Omental fat pad (tissue), 4 donors: ENCODE results near the gene JPH4. TPM values are rescaled to one million over a fixed set of nuclear protein-coding genes. Genes with fewer than 3 reads are reported as not detected.

Source experiments
- ATAC-seq: fragments of 150-250 bp; one replicate; pipeline ENCODE4 v1.9.1; 2016; ENCODE audit warnings: mild to moderate bottlenecking, moderate library complexity; ENCODE audit not compliant: low FRiP score
- DNase-seq: peaks from one replicate; pipeline ENCODE4 v3.0.0-alpha.2; 2019; ENCODE audit warnings: low spot score
- total RNA-seq, 4 donors: library from RNA; depleted of rRNA; stranded (reverse); fragments of >200 nt; gene quantifications; one replicate each; pipeline ENCODE4 v1.1.0, GENCODE V29; 2016
- TF ChIP-seq, protein P1 (sequence below), 3 donors: fragments of 450-650 bp; IDR thresholded peaks; one replicate each; pipeline ENCODE4 v1.5.1; 2016 to 2017; ENCODE audit warnings: antibody characterized with exemption in 3 of 3, mild to moderate bottlenecking in 3 of 3, moderate library complexity in 2 of 3

The JPH4 gene
- total RNA-seq, 4 donors from 2014 or later: 0.56 to 1.2 (median 0.90) TPM

DNA sequence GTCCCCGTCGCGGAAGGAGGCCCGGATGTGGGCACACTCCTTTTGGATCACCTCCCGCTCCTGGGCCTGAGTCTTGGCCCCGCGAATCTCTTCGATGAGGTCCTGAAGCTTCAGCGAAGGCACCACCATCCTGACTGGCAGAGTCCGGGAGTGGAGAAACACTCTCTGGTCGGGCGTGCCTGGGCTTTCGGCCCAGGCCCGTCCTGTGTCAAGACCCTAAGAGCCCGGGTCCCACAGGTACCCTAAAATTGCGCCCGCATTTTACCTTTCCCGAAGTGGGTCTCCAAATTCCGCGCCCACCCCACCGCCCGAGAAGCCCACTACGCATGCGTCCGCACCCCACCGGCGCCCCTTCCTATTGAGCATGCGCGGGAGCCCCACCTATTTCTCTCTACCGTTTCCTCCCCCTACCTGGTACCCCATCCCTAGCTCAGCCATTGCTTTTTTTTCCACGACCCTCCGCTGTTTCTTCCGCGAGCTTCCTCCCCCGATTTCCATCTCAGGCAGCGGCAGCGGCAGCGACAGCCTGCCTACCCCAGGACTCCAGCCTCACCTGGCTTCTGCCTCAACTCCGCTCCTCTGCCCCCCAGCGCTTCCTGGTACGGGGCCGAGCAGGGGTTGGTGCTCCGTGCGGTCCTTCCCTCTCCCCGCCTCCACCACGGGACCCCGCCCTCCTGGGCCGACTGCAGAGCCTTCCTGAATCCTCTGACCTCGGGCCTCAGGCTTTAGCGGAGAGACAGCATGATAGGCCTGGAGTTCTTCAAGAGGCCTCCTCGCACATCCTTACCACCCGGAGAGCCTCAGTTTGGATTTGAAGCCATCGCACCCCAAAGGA lies 11.2 kb downstream of the JPH4 start, which contains the start of gene AP1G2:
TSS of gene AP1G2 (minus strand) at position 606 of the 835 bp plus-strand sequence. CDS start at position 129, 477 bp downstream.
- ATAC-seq: peak; percentile 91
- TF ChIP-seq, protein P1, sequence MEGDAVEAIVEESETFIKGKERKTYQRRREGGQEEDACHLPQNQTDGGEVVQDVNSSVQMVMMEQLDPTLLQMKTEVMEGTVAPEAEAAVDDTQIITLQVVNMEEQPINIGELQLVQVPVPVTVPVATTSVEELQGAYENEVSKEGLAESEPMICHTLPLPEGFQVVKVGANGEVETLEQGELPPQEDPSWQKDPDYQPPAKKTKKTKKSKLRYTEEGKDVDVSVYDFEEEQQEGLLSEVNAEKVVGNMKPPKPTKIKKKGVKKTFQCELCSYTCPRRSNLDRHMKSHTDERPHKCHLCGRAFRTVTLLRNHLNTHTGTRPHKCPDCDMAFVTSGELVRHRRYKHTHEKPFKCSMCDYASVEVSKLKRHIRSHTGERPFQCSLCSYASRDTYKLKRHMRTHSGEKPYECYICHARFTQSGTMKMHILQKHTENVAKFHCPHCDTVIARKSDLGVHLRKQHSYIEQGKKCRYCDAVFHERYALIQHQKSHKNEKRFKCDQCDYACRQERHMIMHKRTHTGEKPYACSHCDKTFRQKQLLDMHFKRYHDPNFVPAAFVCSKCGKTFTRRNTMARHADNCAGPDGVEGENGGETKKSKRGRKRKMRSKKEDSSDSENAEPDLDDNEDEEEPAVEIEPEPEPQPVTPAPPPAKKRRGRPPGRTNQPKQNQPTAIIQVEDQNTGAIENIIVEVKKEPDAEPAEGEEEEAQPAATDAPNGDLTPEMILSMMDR (IDR thresholded peaks at IDR 0.05): no peak
- DNase-seq: peak; percentile 49

DNA sequence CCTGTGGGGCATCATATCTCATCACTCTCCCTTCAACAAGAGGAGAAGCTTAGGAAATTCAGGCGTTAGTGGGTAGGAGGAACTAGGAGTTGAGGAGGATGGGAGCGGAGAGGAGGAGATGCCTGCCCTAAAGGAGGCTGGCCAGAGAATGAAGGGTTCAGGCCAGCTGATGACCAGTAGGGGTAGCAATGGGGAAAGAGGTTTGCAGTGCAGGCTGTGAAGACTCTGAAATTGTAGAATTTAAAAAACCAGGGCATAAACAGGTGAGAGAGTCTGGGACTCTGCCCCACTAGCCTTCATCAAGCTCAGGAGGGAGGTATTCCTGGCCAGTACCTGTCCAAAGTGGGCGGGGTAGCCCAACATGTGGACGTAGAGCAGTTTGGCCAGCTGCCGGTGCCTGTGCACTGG lies 11.8 kb downstream of the JPH4 start:
- TF ChIP-seq, protein P1 (IDR thresholded peaks at IDR 0.05): no peak
- ATAC-seq (no peak), DNase-seq (no peak)

DNA sequence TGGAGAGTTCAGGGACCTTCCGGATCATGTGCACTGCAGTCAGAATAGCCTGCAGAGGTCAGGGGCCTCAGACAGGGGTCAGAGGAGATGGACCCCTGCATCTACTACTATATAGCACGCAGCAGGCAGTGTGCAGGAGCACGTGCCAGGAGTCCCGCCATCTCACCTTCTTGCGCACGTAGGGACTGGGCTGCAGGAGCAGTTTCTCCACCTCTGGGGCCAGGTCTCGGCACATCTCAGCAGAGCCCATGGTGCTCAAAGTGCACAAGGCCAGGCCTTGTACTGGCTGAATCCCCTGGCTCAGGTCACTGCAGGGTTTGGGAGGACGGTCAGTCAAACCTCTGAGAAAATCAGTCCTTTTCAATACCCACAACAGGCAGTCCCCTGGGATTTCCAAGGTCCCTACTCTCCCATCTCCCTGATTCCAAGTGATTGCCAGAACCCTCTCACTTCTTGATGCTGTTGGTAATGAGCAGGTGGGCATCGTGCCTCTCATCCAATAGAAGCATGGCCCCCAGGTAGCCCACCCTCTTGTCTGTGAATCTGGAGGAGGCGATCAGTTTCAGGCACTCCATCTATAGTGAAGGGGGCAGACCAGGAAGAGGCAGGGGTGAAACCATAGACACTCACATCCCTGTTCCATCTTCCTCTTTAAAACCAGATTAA lies 12.3 kb downstream of the JPH4 start:
- DNase-seq (no peak), ATAC-seq (no peak)
- TF ChIP-seq, protein P1 (IDR thresholded peaks at IDR 0.05): no peak

DNA sequence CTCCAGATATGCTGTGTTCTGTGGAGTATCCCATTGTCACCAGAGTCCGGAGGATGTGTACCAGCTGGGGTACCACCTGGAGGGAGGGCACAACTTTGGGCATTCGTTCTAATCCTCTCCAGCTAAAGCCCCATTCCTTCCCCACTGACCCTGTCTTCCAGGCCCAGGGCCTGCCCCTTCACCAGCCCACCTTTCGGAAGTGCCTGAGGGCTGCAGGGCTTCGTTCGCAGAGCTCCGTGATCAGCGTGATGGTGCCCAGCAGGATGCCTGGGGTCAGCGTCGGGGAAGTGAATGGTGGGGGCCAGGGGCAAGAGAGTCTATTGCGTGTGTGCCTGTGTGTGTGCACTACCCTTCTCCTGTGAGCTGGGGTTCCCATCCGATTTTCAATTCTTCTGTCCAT lies 13.0 kb downstream of the JPH4 start:
- TF ChIP-seq, protein P1 (IDR thresholded peaks at IDR 0.05): no peak
- ATAC-seq (no peak), DNase-seq (no peak)

DNA sequence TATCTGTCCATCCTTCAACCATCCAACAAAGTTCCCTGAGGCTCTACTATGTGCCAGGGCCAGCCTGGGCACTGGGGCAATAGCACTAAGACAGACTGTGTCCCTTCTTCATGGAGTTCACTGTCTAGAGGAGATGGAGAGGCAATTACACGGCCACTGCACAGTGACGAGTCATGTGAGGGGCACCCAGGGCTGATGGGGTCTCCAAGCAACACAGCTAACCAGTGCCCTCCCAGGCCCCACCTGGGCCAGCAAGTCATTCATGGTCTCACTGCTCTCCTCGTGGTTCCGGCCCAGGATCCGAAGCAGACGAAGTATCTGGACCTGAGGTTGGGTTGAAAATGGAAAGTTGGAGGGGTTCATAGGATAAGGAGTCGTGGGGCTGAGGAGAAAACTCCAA lies 13.7 kb downstream of the JPH4 start:
- DNase-seq: no peak
- TF ChIP-seq, protein P1 (IDR thresholded peaks at IDR 0.05): no peak
- ATAC-seq: no peak

DNA sequence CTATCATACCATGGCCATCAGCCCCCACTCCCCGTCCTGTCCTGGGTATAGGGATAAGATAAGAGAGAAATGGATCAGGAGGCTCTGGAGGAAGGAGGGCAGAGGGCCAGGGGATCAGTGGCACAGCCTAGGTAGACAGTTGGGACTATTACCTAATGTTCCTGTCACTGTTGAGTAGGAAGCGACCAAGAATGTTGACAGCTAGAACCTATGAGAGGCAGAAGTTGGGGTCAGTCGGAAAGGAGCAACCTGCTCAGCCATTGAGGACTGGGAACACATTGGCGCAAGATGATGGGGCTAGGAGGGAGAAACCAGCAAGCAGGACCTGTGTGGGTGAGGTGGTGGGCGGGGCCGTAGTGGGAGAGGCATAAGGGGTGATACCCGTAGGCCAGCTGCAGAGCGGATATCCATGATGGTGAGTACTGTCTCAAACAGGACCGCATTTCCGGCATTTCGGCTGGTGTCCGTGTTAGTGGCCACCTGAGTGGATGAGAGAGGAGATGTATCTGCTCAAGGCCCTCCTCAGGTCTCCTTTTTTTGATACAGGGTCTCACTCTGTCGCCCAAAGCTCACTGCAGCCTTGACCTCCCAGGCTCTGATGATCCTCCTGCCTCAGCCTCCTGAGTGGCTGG lies 14.3 kb downstream of the JPH4 start:
- ATAC-seq (no peak), DNase-seq (no peak)
- TF ChIP-seq, protein P1 (IDR thresholded peaks at IDR 0.05): no peak
